Prostate gland (tissue), 2 donors: ENCODE measurements around the gene ITIH5. TPM values are rescaled to one million over a fixed set of nuclear protein-coding genes. Genes with fewer than 3 reads are reported as not detected.
"Not testable (repeated sequence)": the region's sequence is repeated elsewhere in the genome, so short reads cannot be mapped to it uniquely, and the experiment has no call there.

Experiments used
- DNase-seq: peaks from one replicate; pipeline ENCODE4 v3.0.0-alpha.2; 2019; ENCODE audit warnings: low spot score
- H3K27ac ChIP-seq, 2 donors: fragments of 200-600 bp; sonication (generic); 2 replicates each; pipeline ENCODE4 v1.5.1; 2017 to 2019
- H3K27me3 ChIP-seq: fragments of 200-600 bp; sonication (generic); replicated peaks from 2 replicates; pipeline ENCODE4 v1.5.1; 2019; ENCODE audit not compliant: insufficient read depth
- H3K36me3 ChIP-seq, 2 donors: fragments of 200-600 bp; sonication (generic); 1 replicate in 1 of 2; 2 replicates in 1 of 2; pipeline versions ENCODE4 v1.5.1 to v1.8.1; 2017 to 2019
- H3K4me1 ChIP-seq: fragments of 200-600 bp; sonication (generic); replicated peaks from 2 replicates; pipeline ENCODE4 v1.5.1; 2019
- H3K4me3 ChIP-seq, 2 donors: fragments of 200-600 bp; sonication (generic); 2 replicates each; pipeline ENCODE4 v1.5.1; 2017 to 2019
- H3K9me3 ChIP-seq: fragments of 200-600 bp; sonication (generic); 2 replicates; pipeline ENCODE4 v1.5.1; 2017
- POLR2A ChIP-seq: fragments of 450-650 bp; IDR thresholded peaks from one replicate; pipeline ENCODE4 v1.6.1; 2016; ENCODE audit warnings: antibody characterized with exemption, mild to moderate bottlenecking
- POLR2AphosphoS5 ChIP-seq: sonication (generic); formaldehyde crosslinking; IDR thresholded peaks from one replicate; pipeline ENCODE4 v1.6.1; 2017; ENCODE audit warnings: antibody characterized with exemption
- WGBS: methylation state at CpG from one replicate; pipeline ENCODE4 v1.1.5; 2018; 5-methylcytosine and 5-hydroxymethylcytosine counted together
- intact Hi-C: fragments of 100-400 bp; cut with DNase I; formaldehyde crosslinking; loops from one replicate; pipeline ENCODE4 v1.14.2; 2022
- total RNA-seq, 2 donors: library from RNA; depleted of rRNA; stranded (reverse); fragments of >200 nt; gene quantifications; one replicate each; pipeline ENCODE4 v1.1.0, GENCODE V29; 2016
- TF ChIP-seq, protein P1 (sequence below), 4 experiments: fragments of 200-600 bp in 2 of 4; fragments of 450-650 bp in 2 of 4; sonication (generic) in 2 of 4; IDR thresholded peaks; 1 replicate in 3 of 4; 2 replicates in 1 of 4; pipeline ENCODE4 v1.5.1; 2016 to 2019; ENCODE audit warnings: antibody characterized with exemption in 4 of 4, mild to moderate bottlenecking in 2 of 4, moderate library complexity in 2 of 4

The ITIH5 gene
- total RNA-seq, 2 donors from 2014 or later, result 13.5 to 42.0 TPM

DNA sequence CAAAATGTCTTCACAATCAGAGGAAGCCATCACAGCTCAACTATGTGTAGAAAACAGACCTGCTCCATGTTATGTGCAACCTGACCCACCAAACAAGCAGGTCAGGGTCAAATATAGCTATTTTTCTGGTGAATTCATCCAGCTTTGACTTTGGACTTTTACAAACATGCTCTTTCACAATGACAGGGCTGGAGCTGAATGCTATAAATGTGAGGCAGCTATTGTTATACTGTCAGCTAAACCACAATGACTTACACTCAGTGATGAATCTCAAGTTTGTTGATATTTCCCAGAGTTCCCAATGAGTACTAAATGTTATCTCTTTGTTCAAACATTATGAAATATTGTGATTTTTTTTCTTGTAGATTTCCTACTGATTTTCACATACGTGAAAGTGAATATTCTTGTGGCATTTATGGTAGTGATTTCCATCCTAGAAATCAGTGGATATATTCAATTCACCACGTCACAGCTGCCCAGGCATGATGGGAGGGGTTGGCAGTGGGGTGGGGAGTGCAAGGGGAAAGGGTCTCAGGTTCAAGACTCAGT is 33.9 kb upstream of the ITIH5 start:
- H3K27ac ChIP-seq, result no peak overlapping the region
- H3K36me3 ChIP-seq, result no peaks in the 10 kb centered on the region
- intact Hi-C loops, result no loop called here
- no peak for DNase-seq
- H3K4me3 ChIP-seq, result no peak overlapping the region
- no peaks in the 10 kb centered on the region for H3K9me3 ChIP-seq
- 22% methylated on average over 2 of the region's 2 CpGs for WGBS
- no peaks in the 10 kb centered on the region for H3K4me1 ChIP-seq
- H3K27me3 ChIP-seq, result no peaks in the 10 kb centered on the region
- TF ChIP-seq POLR2A, result no peak
- TF ChIP-seq, protein P1, sequence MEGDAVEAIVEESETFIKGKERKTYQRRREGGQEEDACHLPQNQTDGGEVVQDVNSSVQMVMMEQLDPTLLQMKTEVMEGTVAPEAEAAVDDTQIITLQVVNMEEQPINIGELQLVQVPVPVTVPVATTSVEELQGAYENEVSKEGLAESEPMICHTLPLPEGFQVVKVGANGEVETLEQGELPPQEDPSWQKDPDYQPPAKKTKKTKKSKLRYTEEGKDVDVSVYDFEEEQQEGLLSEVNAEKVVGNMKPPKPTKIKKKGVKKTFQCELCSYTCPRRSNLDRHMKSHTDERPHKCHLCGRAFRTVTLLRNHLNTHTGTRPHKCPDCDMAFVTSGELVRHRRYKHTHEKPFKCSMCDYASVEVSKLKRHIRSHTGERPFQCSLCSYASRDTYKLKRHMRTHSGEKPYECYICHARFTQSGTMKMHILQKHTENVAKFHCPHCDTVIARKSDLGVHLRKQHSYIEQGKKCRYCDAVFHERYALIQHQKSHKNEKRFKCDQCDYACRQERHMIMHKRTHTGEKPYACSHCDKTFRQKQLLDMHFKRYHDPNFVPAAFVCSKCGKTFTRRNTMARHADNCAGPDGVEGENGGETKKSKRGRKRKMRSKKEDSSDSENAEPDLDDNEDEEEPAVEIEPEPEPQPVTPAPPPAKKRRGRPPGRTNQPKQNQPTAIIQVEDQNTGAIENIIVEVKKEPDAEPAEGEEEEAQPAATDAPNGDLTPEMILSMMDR (IDR thresholded peaks at IDR 0.05), result no peak
- no peak for TF ChIP-seq POLR2AphosphoS5

DNA sequence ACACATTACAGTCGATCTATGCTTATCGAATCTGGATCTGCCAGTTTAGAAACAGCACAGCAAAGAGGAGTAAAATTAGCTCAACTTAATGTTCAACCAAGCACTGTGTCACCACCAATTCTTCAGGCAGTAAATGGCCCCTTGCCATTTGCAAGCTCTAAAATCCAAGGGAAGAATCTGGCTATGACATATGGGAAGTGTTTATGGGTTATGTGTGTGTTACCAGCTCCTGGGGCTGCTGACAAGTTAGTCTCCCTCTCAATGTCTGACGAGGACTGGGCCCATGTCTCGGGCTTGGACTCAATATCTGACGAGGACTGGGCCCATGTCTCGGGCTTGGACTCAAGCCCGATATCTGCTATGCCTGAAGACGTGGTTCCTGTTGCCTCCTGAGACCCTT is 30.7 kb upstream of the ITIH5 start:
- 89% methylated on average over 8 of the region's 8 CpGs for WGBS
- no peaks in the 10 kb centered on the region for H3K9me3 ChIP-seq

DNA sequence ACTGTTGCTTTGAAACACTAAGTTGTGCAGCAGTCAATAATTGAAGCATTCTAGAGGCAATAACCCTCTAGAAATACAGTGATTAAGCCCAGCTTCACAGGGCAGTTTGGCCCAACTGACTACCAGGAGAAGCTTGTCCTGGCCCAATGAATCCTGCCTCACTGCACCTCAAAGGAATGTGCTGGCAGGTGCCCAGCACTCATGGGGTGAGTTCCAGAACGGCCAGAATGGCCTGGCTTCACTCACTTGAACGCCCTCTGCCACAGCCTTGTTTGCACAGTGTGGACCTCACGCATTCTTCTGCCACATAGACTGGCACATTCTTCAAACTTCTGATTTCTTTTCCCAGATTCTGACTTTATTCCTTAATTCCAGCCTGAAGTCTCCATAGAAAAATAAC is 29.8 kb upstream of the ITIH5 start:
- no peak for DNase-seq
- intact Hi-C loops, result no loop called here
- WGBS, result 30% methylated on average over 3 of the region's 3 CpGs
- no peak overlapping the region for H3K27ac ChIP-seq
- H3K4me3 ChIP-seq, result no peak overlapping the region
- H3K36me3 ChIP-seq, result no peaks in the 10 kb centered on the region
- H3K9me3 ChIP-seq, result no peaks in the 10 kb centered on the region
- no peaks in the 10 kb centered on the region for H3K27me3 ChIP-seq
- TF ChIP-seq POLR2AphosphoS5 (no peak), POLR2A (no peak)
- TF ChIP-seq, protein P1 (IDR thresholded peaks at IDR 0.05), result no peak
- H3K4me1 ChIP-seq, result no peaks in the 10 kb centered on the region

More for the DNA sequence above, 30.7 kb upstream of the ITIH5 start:
- Histone ChIP-seq H3K27me3 (no peaks in the 10 kb centered on the region), H3K4me3 (no peak overlapping the region), H3K36me3 (no peaks in the 10 kb centered on the region), H3K4me1 (no peaks in the 10 kb centered on the region), H3K27ac (no peak overlapping the region)
- no peak for DNase-seq
- intact Hi-C loops, result no loop called here
- TF ChIP-seq POLR2AphosphoS5, result no peak
- no peak for TF ChIP-seq POLR2A
- TF ChIP-seq, protein P1 (IDR thresholded peaks at IDR 0.05), result no peak

DNA sequence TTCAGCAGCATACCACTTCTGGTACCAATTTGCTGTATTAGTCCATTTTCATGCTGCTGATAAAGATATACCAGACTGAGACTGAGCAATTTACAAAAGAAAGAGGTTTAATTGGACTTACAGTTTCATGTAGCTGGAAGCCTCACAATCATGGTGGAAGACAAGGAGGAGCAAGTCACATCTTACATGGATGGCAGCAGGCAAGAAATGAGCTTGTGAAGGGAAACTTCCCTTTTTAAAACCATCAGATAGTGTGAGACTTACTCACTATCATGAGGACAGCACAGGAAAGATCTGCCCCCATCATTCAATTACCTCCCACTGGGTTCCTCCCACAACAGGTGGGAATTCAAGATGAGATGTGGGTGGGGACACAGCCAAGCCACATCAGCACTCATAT is 26.4 kb upstream of the ITIH5 start:
- intact Hi-C loops, H3K27me3 ChIP-seq, H3K9me3 ChIP-seq, H3K36me3 ChIP-seq, H3K4me1 ChIP-seq, H3K27ac ChIP-seq, DNase-seq, H3K4me3 ChIP-seq: not testable (repeated sequence)

DNA sequence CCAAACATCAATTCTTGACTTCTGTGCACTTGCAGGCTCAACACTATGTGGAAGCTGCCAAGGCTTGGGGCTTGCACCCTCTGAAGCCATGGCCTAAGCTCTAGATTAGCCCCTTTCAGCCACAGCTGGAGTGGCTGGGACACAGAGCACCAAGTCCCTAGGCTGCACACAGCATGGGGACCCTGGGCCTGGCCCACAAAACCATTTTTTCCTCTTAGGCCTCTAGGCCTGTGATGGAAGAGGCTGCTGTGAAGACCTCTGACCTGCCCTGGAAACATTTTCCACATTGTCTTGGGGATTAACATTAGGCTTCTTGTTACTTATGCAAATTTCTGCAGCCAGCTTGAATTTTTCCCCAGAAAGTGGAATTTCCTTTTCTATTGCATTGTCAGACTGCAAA is 25.6 kb upstream of the ITIH5 start:
- H3K27ac ChIP-seq, H3K27me3 ChIP-seq: not testable (repeated sequence)

DNA sequence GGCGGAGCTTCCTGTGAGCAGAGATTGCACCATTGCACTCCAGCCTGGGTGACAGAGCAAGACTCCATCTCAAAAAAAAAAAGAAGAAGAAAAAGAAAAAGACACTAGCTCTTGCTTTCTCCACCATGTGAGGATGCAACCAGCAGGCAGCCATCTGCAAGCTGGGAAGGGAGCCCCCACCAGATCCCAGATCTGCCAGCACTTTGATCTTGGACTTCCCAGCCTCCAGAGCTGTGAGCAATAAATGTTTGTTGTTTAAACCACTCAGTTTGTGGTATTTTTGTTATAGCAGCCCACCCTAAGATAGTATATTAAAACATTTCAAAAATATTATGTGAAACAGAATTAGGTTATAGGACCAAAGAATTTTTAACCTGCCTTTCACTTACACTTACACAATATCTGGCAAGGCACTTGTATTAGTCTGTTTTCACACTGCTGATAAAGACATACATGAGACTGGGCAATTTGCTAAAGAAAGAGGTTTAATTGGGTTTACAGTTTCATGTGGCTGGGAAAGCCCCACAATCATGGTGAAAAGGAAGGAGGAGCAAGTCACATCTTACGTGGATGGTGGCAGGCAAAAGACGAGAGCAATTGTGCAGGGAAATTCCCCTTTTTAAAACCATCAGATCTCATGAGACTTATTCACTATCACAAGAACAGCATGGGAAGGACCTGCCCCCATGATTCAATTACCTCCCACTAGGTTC is 24.3 kb upstream of the ITIH5 start:
- H3K4me3 ChIP-seq, H3K9me3 ChIP-seq, H3K4me1 ChIP-seq, H3K27ac ChIP-seq, H3K27me3 ChIP-seq, DNase-seq, H3K36me3 ChIP-seq, intact Hi-C loops: not testable (repeated sequence)
- WGBS, result 70% methylated on average over 3 of the region's 3 CpGs

More for the DNA sequence above, 25.6 kb upstream of the ITIH5 start:
- H3K36me3 ChIP-seq, DNase-seq, H3K9me3 ChIP-seq, H3K4me3 ChIP-seq, intact Hi-C loops, H3K4me1 ChIP-seq: not testable (repeated sequence)
